Measurements from ENCODE around the gene RAB3C.

Gene RAB3C

GRCh38 chr5:58622936-58623871, 40.3 kb downstream of the RAB3C start:
- TF ChIP-seq CTCF (IDR thresholded peaks at IDR 0.05; ENCODE audit: insufficient read depth, low read length, poor library complexity, severe bottlenecking): no peak
- no peaks in the 10 kb centered on the region for H3K36me3 ChIP-seq (ENCODE audit: control insufficient read depth, insufficient read depth, low read length)
- no peak overlapping the region for H3K4me3 ChIP-seq (replicated peaks; ENCODE audit: low read depth, low read length)

GRCh38 chr5:58628626-58629025, 45.8 kb downstream of the RAB3C start:
- H3K4me3 ChIP-seq (replicated peaks; ENCODE audit: low read depth, low read length): no peak overlapping the region
- H3K27me3 ChIP-seq (replicated peaks; ENCODE audit: control insufficient read depth, insufficient read depth, low read length): no peaks in the 10 kb centered on the region
- no peak for TF ChIP-seq CTCF (IDR thresholded peaks at IDR 0.05; ENCODE audit: insufficient read depth, low read length, poor library complexity, severe bottlenecking)
- no peak for DNase-seq (ENCODE audit: extremely low read depth, insufficient read length)
- no peaks in the 10 kb centered on the region for H3K36me3 ChIP-seq (ENCODE audit: control insufficient read depth, insufficient read depth, low read length)

More at GRCh38 chr5:58622936-58623871, 40.3 kb downstream of the RAB3C start:
- H3K27me3 ChIP-seq (replicated peaks; ENCODE audit: control insufficient read depth, insufficient read depth, low read length): no peaks in the 10 kb centered on the region
- DNase-seq (ENCODE audit: extremely low read depth, insufficient read length): no peak

- Histone ChIP-seq H3K36me3 (ENCODE audit: control insufficient read depth, insufficient read depth, low read length) (no peaks in the 10 kb centered on the region), H3K4me3 (replicated peaks; ENCODE audit: low read depth, low read length) (no peak overlapping the region), H3K27me3 (replicated peaks; ENCODE audit: control insufficient read depth, insufficient read depth, low read length) (no peaks in the 10 kb centered on the region)
- no peak for TF ChIP-seq CTCF (IDR thresholded peaks at IDR 0.05; ENCODE audit: insufficient read depth, low read length, poor library complexity, severe bottlenecking)
- no peak for DNase-seq (ENCODE audit: extremely low read depth, insufficient read length)
Observed at GRCh38 chr5:58629271-58630159, 46.6 kb downstream of the RAB3C start.

GRCh38 chr5:58631895-58632294, 49.0 kb downstream of the RAB3C start:
- no peak overlapping the region for H3K4me3 ChIP-seq (replicated peaks; ENCODE audit: low read depth, low read length)
- no peaks in the 10 kb centered on the region for H3K27me3 ChIP-seq (replicated peaks; ENCODE audit: control insufficient read depth, insufficient read depth, low read length)
- no peak for TF ChIP-seq CTCF (IDR thresholded peaks at IDR 0.05; ENCODE audit: insufficient read depth, low read length, poor library complexity, severe bottlenecking)
- no peaks in the 10 kb centered on the region for H3K36me3 ChIP-seq (ENCODE audit: control insufficient read depth, insufficient read depth, low read length)
- DNase-seq (ENCODE audit: extremely low read depth, insufficient read length): no peak

DNA sequence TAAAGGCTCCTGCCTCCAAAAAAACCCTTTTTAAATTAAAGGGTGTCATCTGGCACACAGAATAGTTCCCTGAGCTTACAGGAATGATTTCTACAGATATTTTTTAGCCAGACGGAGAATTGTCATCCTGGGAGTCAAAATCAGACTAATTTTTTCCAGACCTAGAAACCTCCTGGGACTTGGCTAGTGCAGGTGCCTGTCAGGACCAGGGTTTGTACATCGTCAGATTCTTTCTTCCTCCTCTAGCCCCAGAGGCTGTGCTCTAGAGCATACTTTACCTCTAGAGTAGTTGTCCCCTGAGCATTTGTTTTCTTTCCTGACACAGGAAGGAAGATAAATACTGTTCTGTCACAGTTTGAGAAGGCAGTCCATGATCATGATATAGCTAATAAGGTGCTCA, 52.5 kb downstream of the RAB3C start:
- Histone ChIP-seq H3K36me3 (ENCODE audit: control insufficient read depth, insufficient read depth, low read length) (no peaks in the 10 kb centered on the region), H3K27me3 (replicated peaks; ENCODE audit: control insufficient read depth, insufficient read depth, low read length) (no peaks in the 10 kb centered on the region), H3K4me3 (replicated peaks; ENCODE audit: low read depth, low read length) (no peak overlapping the region)
- DNase-seq (ENCODE audit: extremely low read depth, insufficient read length): no peak
- TF ChIP-seq CTCF (IDR thresholded peaks at IDR 0.05; ENCODE audit: insufficient read depth, low read length, poor library complexity, severe bottlenecking): no peak
